Measurements from ENCODE around the gene MYL4. TPM values are rescaled to one million over a fixed set of nuclear protein-coding genes. Genes with fewer than 3 reads are reported as not detected.

The MYL4 gene
- total RNA-seq, 1 experiment from 2014 or later: 0.49 TPM

DNA sequence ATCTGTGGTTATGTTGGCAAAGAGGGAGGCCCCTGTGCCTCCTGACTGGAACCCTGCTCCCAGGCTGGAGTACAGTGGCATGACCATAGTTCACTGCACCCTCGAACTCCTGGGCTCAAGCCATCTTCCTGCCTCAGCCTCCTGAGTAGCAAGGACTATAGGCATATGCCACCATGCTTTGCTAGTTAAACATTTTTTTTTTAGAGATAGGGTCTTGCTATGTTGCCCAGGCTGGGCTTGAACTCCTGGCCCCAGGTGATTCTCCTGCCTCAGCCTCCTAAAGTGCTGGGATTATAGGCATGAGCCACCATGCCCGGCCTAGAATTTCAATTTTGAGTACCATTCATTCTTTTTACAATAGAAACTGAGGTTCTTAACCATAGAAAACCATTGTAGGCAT lies 23.3 kb downstream of the MYL4 start:
- Histone ChIP-seq H3K9me3 (ENCODE audit: control insufficient read depth, insufficient read depth, low read depth, low read length) (no peaks in the 10 kb centered on the region), H3K4me1 (ENCODE audit: control insufficient read depth, insufficient read depth, low read length) (peaks cover 7% of the 10 kb centered on the region), H3K27ac (ENCODE audit: low read length) (no peak overlapping the region), H3K4me3 (ENCODE audit: low read depth in 2 of 2, low read length in 2 of 2) (no peak overlapping the region), H3K27me3 (ENCODE audit: control insufficient read depth, insufficient read depth, low read length) (no peaks in the 10 kb centered on the region), H3K36me3 (ENCODE audit: control insufficient read depth, insufficient read depth, low read length) (no peaks in the 10 kb centered on the region)
- no TSS peak for BruUV-seq (replicated peaks)
- TF ChIP-seq CTCF (IDR thresholded peaks at IDR 0.05) (no peak), POLR2AphosphoS5 (IDR thresholded peaks at IDR 0.05; ENCODE audit: low read depth, low read length) (no peak), TCF7L2 (IDR thresholded peaks at IDR 0.05; ENCODE audit: low read depth, low read length) (no peak), REST (IDR thresholded peaks at IDR 0.05; ENCODE audit: insufficient read depth in 1 of 2, low read depth in 2 of 2, low read length in 1 of 2) (no peak), SIN3A (IDR thresholded peaks at IDR 0.05; ENCODE audit: borderline replicate concordance, insufficient read depth, low read depth, low read length) (no peak)
- ChIA-PET CTCF (no interaction called here), POLR2A (no interaction called here)
- intact Hi-C loops (cut with micrococcal nuclease; ENCODE audit: unreplicated experiment): no loop called here
- no peak for DNase-seq (ENCODE audit: low read depth, low spot score)
- in situ Hi-C loops (cut with HindIII; ENCODE audit: low pct_unique_long_range_greater_than_20kb, low sequenced_read_pairs): no loop called here
- ATAC-seq: no peak

DNA sequence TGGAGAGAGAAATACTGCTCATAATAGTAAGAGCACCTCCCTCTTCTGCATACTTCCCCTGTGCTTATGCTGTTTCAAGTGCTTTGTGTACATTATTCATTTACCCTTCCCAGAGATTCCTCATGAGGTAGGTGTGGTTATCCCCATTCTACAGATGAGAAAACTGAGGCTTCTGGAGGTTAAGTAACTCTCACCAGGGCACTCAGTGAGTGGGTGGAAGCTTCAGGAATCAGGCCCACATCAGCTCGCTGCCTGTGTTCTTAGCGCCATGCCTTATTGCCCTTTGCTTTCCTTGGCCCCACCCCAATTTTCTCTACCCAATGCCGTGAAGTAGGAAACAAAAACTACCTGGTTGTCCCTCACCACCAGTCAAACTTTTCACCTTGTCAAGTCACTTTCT lies 26.4 kb downstream of the MYL4 start:
- no peak overlapping the region for H3K27ac ChIP-seq (ENCODE audit: low read length)
- H3K9me3 ChIP-seq (ENCODE audit: control insufficient read depth, insufficient read depth, low read depth, low read length): no peaks in the 10 kb centered on the region
- H3K4me3 ChIP-seq (ENCODE audit: low read depth in 2 of 2, low read length in 2 of 2): no peak overlapping the region
- in situ Hi-C loops (cut with HindIII; ENCODE audit: low pct_unique_long_range_greater_than_20kb, low sequenced_read_pairs) (no loop called here), intact Hi-C loops (cut with micrococcal nuclease; ENCODE audit: unreplicated experiment) (no loop called here)
- ATAC-seq (no peak), DNase-seq (ENCODE audit: low read depth, low spot score) (no peak)
- TF ChIP-seq SIN3A (IDR thresholded peaks at IDR 0.05; ENCODE audit: borderline replicate concordance, insufficient read depth, low read depth, low read length): no peak
- no peak for TF ChIP-seq POLR2AphosphoS5 (IDR thresholded peaks at IDR 0.05; ENCODE audit: low read depth, low read length)
- no peak for TF ChIP-seq REST (IDR thresholded peaks at IDR 0.05; ENCODE audit: insufficient read depth in 1 of 2, low read depth in 2 of 2, low read length in 1 of 2)
- TF ChIP-seq CTCF (IDR thresholded peaks at IDR 0.05): no peak
- TF ChIP-seq TCF7L2 (IDR thresholded peaks at IDR 0.05; ENCODE audit: low read depth, low read length): no peak
- CTCF ChIA-PET: no interaction called here
- H3K36me3 ChIP-seq (ENCODE audit: control insufficient read depth, insufficient read depth, low read length): no peaks in the 10 kb centered on the region
- H3K27me3 ChIP-seq (ENCODE audit: control insufficient read depth, insufficient read depth, low read length): no peaks in the 10 kb centered on the region
- POLR2A ChIA-PET: no interaction called here
- peaks cover 4% of the 10 kb centered on the region; the same call in 1 of the 2 replicates for H3K4me1 ChIP-seq (ENCODE audit: control insufficient read depth, insufficient read depth, low read length)
- BruUV-seq (replicated peaks): no TSS peak
